IMR-90 (cell line): Measurements from ENCODE around the gene ZSWIM5. TPM values are rescaled to one million over a fixed set of nuclear protein-coding genes. Genes with fewer than 3 reads are reported as not detected.

Experiments
- ATAC-seq: fragments of 200-7000 bp; cut with Tn5 transposase; 2 replicates; pipeline ENCODE4 v1.9.1; 2020; ENCODE audit warnings: low read depth, mild to moderate bottlenecking, moderate library complexity
- BruUV-seq: library from RNA; stranded (reverse); fragments of 400-500 nt; replicated peaks from 2 replicates; lab custom pipeline; 2021; lab: Mats Ljungman, UMichigan
- CTCF ChIA-PET: fragments of 300-600 bp; formaldehyde crosslinking; extraction: SDS; loops from one replicate; lab custom pipeline; 2021; ENCODE audit warnings: antibody characterized with exemption; lab: Yijun Ruan, JAX
- POLR2A ChIA-PET: fragments of 300-600 bp; sonication (Branson Sonifier 250); formaldehyde crosslinking; loops from one replicate; lab custom pipeline; 2022; ENCODE audit warnings: antibody characterized with exemption; ENCODE audit not compliant: unreplicated experiment; lab: Charles Lee
- DNase-seq: peaks from one replicate; pipeline ENCODE4 v3.0.0; 2013
- H2AFZ ChIP-seq: replicated peaks from 2 replicates; pipeline ENCODE3; 2013; ENCODE audit warnings: low read length, mild to moderate bottlenecking; ENCODE audit not compliant: poor library complexity
- H2AK5ac ChIP-seq: 2 replicates; pipeline ENCODE4 v1.6.1; 2013; ENCODE audit warnings: low read depth, low read length, inconsistent platforms
- H2AK9ac ChIP-seq: replicated peaks from 2 replicates; pipeline ENCODE3; 2013; ENCODE audit warnings: mild to moderate bottlenecking, low read depth, low read length, moderate library complexity; ENCODE audit not compliant: poor library complexity
- H2BK120ac ChIP-seq: 2 replicates; pipeline ENCODE4 v1.6.1; 2013; ENCODE audit warnings: low read depth, low read length, inconsistent platforms
- H2BK15ac ChIP-seq: 3 replicates; pipeline ENCODE4 v1.6.1; 2013; ENCODE audit warnings: low read depth, low read length, inconsistent platforms
- H2BK20ac ChIP-seq: 2 replicates; pipeline ENCODE4 v1.6.1; 2013; ENCODE audit warnings: low read depth, mild to moderate bottlenecking, inconsistent platforms, low read length, moderate library complexity
- H2BK5ac ChIP-seq: 2 replicates; pipeline ENCODE4 v1.6.1; 2013; ENCODE audit warnings: mild to moderate bottlenecking, low read depth, low read length, inconsistent platforms; ENCODE audit not compliant: poor library complexity, severe bottlenecking
- H3K14ac ChIP-seq: replicated peaks from 2 replicates; pipeline ENCODE4 v1.6.1; 2013; ENCODE audit warnings: low read depth, low read length, inconsistent platforms
- H3K18ac ChIP-seq: 2 replicates; pipeline ENCODE4 v1.6.1; 2013; ENCODE audit warnings: low read depth, low read length, control low read depth
- H3K23ac ChIP-seq: 2 replicates; pipeline ENCODE4 v1.6.1; 2013; ENCODE audit warnings: low read depth, low read length, inconsistent platforms
- H3K27ac ChIP-seq: 2 replicates; pipeline ENCODE4 v1.5.1; 2013; ENCODE audit warnings: mild to moderate bottlenecking, control low read depth, low read length; ENCODE audit not compliant: insufficient read depth
- H3K27me3 ChIP-seq: 2 replicates; pipeline ENCODE4 v1.6.1; 2013; ENCODE audit warnings: low read length; ENCODE audit not compliant: control insufficient read depth, insufficient read depth
- H3K36me3 ChIP-seq: 2 replicates; pipeline ENCODE4 v1.6.1; 2013; ENCODE audit warnings: low read length, mixed read lengths; ENCODE audit not compliant: control insufficient read depth, insufficient read depth
- H3K4ac ChIP-seq: 2 replicates; pipeline ENCODE4 v1.6.1; 2013; ENCODE audit warnings: low read depth, low read length, inconsistent platforms
- H3K4me1 ChIP-seq: 2 replicates; pipeline ENCODE4 v1.6.1; 2013; ENCODE audit warnings: low read length, mixed read lengths; ENCODE audit not compliant: control insufficient read depth, insufficient read depth
- H3K4me2 ChIP-seq: 2 replicates; pipeline ENCODE4 v1.6.1; 2013; ENCODE audit warnings: low read depth, mild to moderate bottlenecking, control low read depth, low read length, moderate library complexity
- H3K4me3 ChIP-seq: 2 replicates; pipeline ENCODE4 v1.5.1; 2013; ENCODE audit warnings: low read depth, mild to moderate bottlenecking, control low read depth, low read length, moderate library complexity; ENCODE audit not compliant: insufficient read depth
- H3K56ac ChIP-seq: 2 replicates; pipeline ENCODE4 v1.6.1; 2013; ENCODE audit warnings: low read length, inconsistent platforms; ENCODE audit not compliant: insufficient read depth; ENCODE audit errors: extremely low read depth
- H3K79me1 ChIP-seq, 2 experiments: 2 replicates each; pipeline ENCODE4 v1.6.1; 2013; ENCODE audit warnings: low read length in 2 of 2, inconsistent platforms in 1 of 2, low read depth in 1 of 2
- H3K9ac ChIP-seq: 2 replicates; pipeline ENCODE4 v1.6.1; 2013; ENCODE audit warnings: low read depth, low read length, control low read depth
- H3K9me1 ChIP-seq: 2 replicates; pipeline ENCODE4 v1.6.1; 2013; ENCODE audit warnings: low read length, inconsistent platforms; ENCODE audit not compliant: insufficient read depth
- H3K9me3 ChIP-seq: 2 replicates; pipeline ENCODE4 v1.6.1; 2013; ENCODE audit warnings: low read length; ENCODE audit not compliant: control insufficient read depth, insufficient read depth
- H4K20me1 ChIP-seq: 2 replicates; pipeline ENCODE4 v1.6.1; 2013; ENCODE audit warnings: low read length, inconsistent platforms; ENCODE audit not compliant: insufficient read depth
- H4K5ac ChIP-seq: 2 replicates; pipeline ENCODE4 v1.6.1; 2013; ENCODE audit warnings: mild to moderate bottlenecking, low read depth, low read length, control low read depth
- H4K8ac ChIP-seq, 2 experiments: 2 replicates each; pipeline ENCODE4 v1.6.1; 2013; ENCODE audit warnings: low read depth in 2 of 2, low read length in 2 of 2, control low read depth in 1 of 2, inconsistent platforms in 1 of 2
- H4K91ac ChIP-seq: 2 replicates; pipeline ENCODE4 v1.6.1; 2013; ENCODE audit warnings: low read depth, low read length, inconsistent platforms; ENCODE audit not compliant: insufficient read depth
- BHLHE40 ChIP-seq: fragments of 150-350 bp; IDR thresholded peaks from 2 replicates; pipeline ENCODE4 v1.6.1; 2016; ENCODE audit warnings: mild to moderate bottlenecking, low read depth, low read length
- CEBPB ChIP-seq: IDR thresholded peaks from 2 replicates; pipeline ENCODE4 v1.6.1; 2012; ENCODE audit warnings: low read depth, low read length, improper control_type of control experiment
- CHD1 ChIP-seq: IDR thresholded peaks from 2 replicates; pipeline ENCODE4 v1.6.1; 2012; ENCODE audit warnings: low read depth, low read length, improper control_type of control experiment
- CTCF ChIP-seq: conservative IDR thresholded peaks from 2 replicates; pipeline ENCODE4 v1.5.1; 2012; ENCODE audit warnings: mild to moderate bottlenecking, low read depth, low read length, improper control_type of control experiment
- ELK1 ChIP-seq: fragments of 150-350 bp; IDR thresholded peaks from 2 replicates; pipeline ENCODE4 v1.6.1; 2016; ENCODE audit warnings: low read depth, mild to moderate bottlenecking, low read length, moderate library complexity, borderline replicate concordance
- FOS ChIP-seq: fragments of 150-350 bp; IDR thresholded peaks from 2 replicates; pipeline ENCODE4 v1.6.1; 2016; ENCODE audit warnings: low read depth, low read length
- MAFK ChIP-seq: IDR thresholded peaks from 2 replicates; pipeline ENCODE4 v1.6.1; 2012; ENCODE audit warnings: low read depth, low read length, improper control_type of control experiment
- MAZ ChIP-seq: IDR thresholded peaks from 2 replicates; pipeline ENCODE4 v1.6.1; 2012; ENCODE audit warnings: low read depth, mild to moderate bottlenecking, low read length, improper control_type of control experiment, moderate library complexity, borderline replicate concordance
- MXI1 ChIP-seq: IDR thresholded peaks from 2 replicates; pipeline ENCODE4 v1.6.1; 2012; ENCODE audit warnings: low read depth, mild to moderate bottlenecking, low read length, moderate library complexity, borderline replicate concordance
- NFE2L2 ChIP-seq: fragments of 150-350 bp; IDR thresholded peaks from 2 replicates; pipeline ENCODE4 v1.6.1; 2016; ENCODE audit warnings: low read depth, mild to moderate bottlenecking, low read length
- POLR2A ChIP-seq: IDR thresholded peaks from 2 replicates; pipeline ENCODE4 v1.6.1; 2012; ENCODE audit warnings: mild to moderate bottlenecking, low read depth, low read length
- RAD21 ChIP-seq: IDR thresholded peaks from 2 replicates; pipeline ENCODE4 v1.6.1; 2012; ENCODE audit warnings: low read length, improper control_type of control experiment
- RCOR1 ChIP-seq: IDR thresholded peaks from 2 replicates; pipeline ENCODE4 v1.6.1; 2012; ENCODE audit warnings: mild to moderate bottlenecking, low read length, improper control_type of control experiment; ENCODE audit not compliant: insufficient replicate concordance
- RFX5 ChIP-seq: IDR thresholded peaks from 2 replicates; pipeline ENCODE4 v1.8.0; 2012; ENCODE audit warnings: low read depth, mild to moderate bottlenecking, low read length, moderate library complexity
- SMC3 ChIP-seq: fragments of 150-350 bp; IDR thresholded peaks from 2 replicates; pipeline ENCODE4 v1.6.1; 2016; ENCODE audit warnings: low read depth, mild to moderate bottlenecking, antibody characterized with exemption, low read length, moderate library complexity
- USF2 ChIP-seq: fragments of 150-350 bp; IDR thresholded peaks from 2 replicates; pipeline ENCODE4 v1.6.1; 2017; ENCODE audit warnings: mild to moderate bottlenecking, antibody characterized with exemption, low read length, low read depth
- WGBS, 2 experiments: methylation state at CpG; one replicate each; pipeline versions ENCODE4 v1.1.5 to v1.1.7; 2013; ENCODE audit warnings: missing lambda C conversion rate in 2 of 2; ENCODE audit not compliant: insufficient read length in 1 of 2; ENCODE audit errors: extremely low coverage in 2 of 2; 5-methylcytosine and 5-hydroxymethylcytosine counted together
- dilution Hi-C: fragments of 300-500 bp; cut with HindIII; formaldehyde crosslinking; loops from one replicate; pipeline ENCODE4 v1.14.3; 2018; ENCODE audit warnings: low sequenced_read_pairs; ENCODE audit not compliant: unreplicated experiment
- in situ Hi-C: fragments of 300-500 bp; cut with MboI; formaldehyde crosslinking; loops from 3 replicates; pipeline ENCODE4 v1.14.3; 2019; ENCODE audit warnings: low sequenced_read_pairs, inconsistent platforms, mixed read lengths
- intact Hi-C: fragments of 100-400 bp; cut with micrococcal nuclease; formaldehyde crosslinking; loops from 2 replicates; pipeline ENCODE4 v1.10.0; 2022
- polyA plus RNA-seq, 3 experiments: library from polyadenylated mRNA; depleted of rRNA; stranded (reverse); fragments of >200 nt; gene quantifications; 2 replicates each; pipeline ENCODE4 v1.2.3, GENCODE V29; 2012; ENCODE audit warnings: low replicate concordance in 1 of 3
- total RNA-seq: library from RNA; depleted of rRNA; stranded (reverse); fragments of >200 nt; gene quantifications from 2 replicates; pipeline ENCODE4 v1.2.3, GENCODE V29; 2012

ZSWIM5 gene
- total and polyA plus RNA-seq, 2 of the 4 experiments (the other 2 are of a cell fraction), result under 0.01 to 0.03 TPM

- Histone ChIP-seq H2BK20ac (no peak overlapping the region), H2BK15ac (no peak overlapping the region), H3K9ac (no peak overlapping the region), H3K27me3 (peaks cover 5% of the 10 kb centered on the region), H4K20me1 (no peaks in the 10 kb centered on the region), H2AK9ac (no peak overlapping the region), H4K5ac (no peak overlapping the region), H3K14ac (no peak overlapping the region), H4K91ac (no peak overlapping the region), H3K27ac (no peak overlapping the region), H3K23ac (no peak overlapping the region), H3K79me1 (no peaks in the 10 kb centered on the region), H4K8ac (no peak overlapping the region), H3K4me1 (no peaks in the 10 kb centered on the region), H3K18ac (no peak overlapping the region), H3K9me1 (no peaks in the 10 kb centered on the region), H3K4ac (no peak overlapping the region), H3K4me3 (no peak overlapping the region), H3K56ac (no peak overlapping the region), H3K36me3 (no peaks in the 10 kb centered on the region), H2BK120ac (no peak overlapping the region), H3K4me2 (no peak overlapping the region), H3K9me3 (no peaks in the 10 kb centered on the region), H2AK5ac (no peak overlapping the region), H2AFZ (no peak overlapping the region), H2BK5ac (no peak overlapping the region)
- BruUV-seq, result no TSS peak
- ChIA-PET POLR2A (no interaction called here), CTCF (no interaction called here)
- DNase-seq (no peak), ATAC-seq (no peak)
- intact Hi-C loops (no loop called here), in situ Hi-C loops (no loop called here), dilution Hi-C loops (no loop called here)
- WGBS, 2 experiments, result no CpG with 5 or more reads among the region's 5 CpGs
- TF ChIP-seq RFX5, result no peak
- no peak for TF ChIP-seq CTCF
- TF ChIP-seq CHD1, result no peak
- TF ChIP-seq MAZ, result no peak
- no peak for TF ChIP-seq CEBPB
- no peak for TF ChIP-seq RCOR1
- no peak for TF ChIP-seq NFE2L2
- no peak for TF ChIP-seq POLR2A
- no peak for TF ChIP-seq SMC3
- TF ChIP-seq RAD21, result no peak
- no peak for TF ChIP-seq FOS
- no peak for TF ChIP-seq BHLHE40
- TF ChIP-seq MAFK, result no peak
- no peak for TF ChIP-seq ELK1
- TF ChIP-seq MXI1, result no peak
- no peak for TF ChIP-seq USF2
Observed at GRCh38 chr1:45225598-45225997, 19.2 kb upstream of the ZSWIM5 start.
